ENCODE data around the gene B3GNT5.

Gene B3GNT5

GRCh38 chr3:183300996-183301562 is 48.0 kb downstream of the B3GNT5 start:
- H3K79me2 ChIP-seq (ENCODE audit: low read length) = no peaks in the 10 kb centered on the region
- H3K4me2 ChIP-seq (ENCODE audit: low read length) = no peak overlapping the region
- no peak overlapping the region for H2AFZ ChIP-seq (ENCODE audit: low read depth, low read length)
- no peaks in the 10 kb centered on the region for H3K9me3 ChIP-seq (ENCODE audit: insufficient read depth, low read length)
- no peaks in the 10 kb centered on the region for H3K27me3 ChIP-seq (ENCODE audit: low read depth, low read length)
- no peaks in the 10 kb centered on the region for H3K36me3 ChIP-seq (replicated peaks; ENCODE audit: low read depth, low read length)
- no peaks in the 10 kb centered on the region for H3K4me1 ChIP-seq (ENCODE audit: low read length)
- no peak overlapping the region for H3K27ac ChIP-seq (ENCODE audit: low read length)
- H4K20me1 ChIP-seq (ENCODE audit: insufficient read depth, low read length) = no peaks in the 10 kb centered on the region
- no peak overlapping the region for H3K4me3 ChIP-seq (ENCODE audit: low read length)
- no peak for TF ChIP-seq EZH2phosphoT487 (IDR thresholded peaks at IDR 0.05; ENCODE audit: low read depth)
- no peak for TF ChIP-seq CTCF (IDR thresholded peaks at IDR 0.05; ENCODE audit: low read depth, low read length)
- H3K9ac ChIP-seq (ENCODE audit: low read length) = no peak overlapping the region

DNA sequence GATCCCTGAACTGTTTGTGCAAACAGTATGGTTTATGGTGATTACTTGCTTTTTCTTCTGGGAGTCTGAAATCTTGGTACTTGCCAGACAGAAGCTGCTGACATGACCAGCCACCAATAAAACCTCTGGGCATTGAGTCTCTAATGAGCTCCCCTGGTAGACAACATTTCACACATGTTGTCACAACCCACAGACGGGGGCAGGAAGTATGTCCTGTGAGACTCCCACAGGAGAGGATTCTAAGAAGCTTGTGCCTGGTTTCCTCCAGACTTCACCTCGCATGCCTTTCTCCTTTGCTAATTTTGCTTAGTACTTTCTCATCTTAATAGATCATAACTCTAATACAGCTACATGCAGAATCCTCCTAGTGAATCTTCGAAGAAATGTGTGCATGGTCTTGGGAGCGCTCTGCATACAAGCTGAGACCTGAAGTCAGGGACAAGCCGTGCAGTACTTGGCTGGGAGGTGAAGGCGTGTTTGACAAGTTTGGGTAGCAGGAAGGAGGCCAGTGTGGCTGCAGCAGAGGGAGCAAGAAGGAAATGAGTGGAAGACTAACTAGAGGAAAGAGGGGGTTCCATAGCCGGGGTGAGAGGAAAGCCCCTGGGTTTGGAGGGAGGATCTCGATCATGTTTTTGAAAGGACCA is 49.0 kb downstream of the B3GNT5 start:
- H3K4me3 ChIP-seq (ENCODE audit: low read length) = no peak overlapping the region
- no peak overlapping the region for H3K4me2 ChIP-seq (ENCODE audit: low read length)
- TF ChIP-seq EZH2phosphoT487 (IDR thresholded peaks at IDR 0.05; ENCODE audit: low read depth) (no peak), CTCF (IDR thresholded peaks at IDR 0.05; ENCODE audit: low read depth, low read length) (no peak)
- no peaks in the 10 kb centered on the region for H3K27me3 ChIP-seq (ENCODE audit: low read depth, low read length)
- no peaks in the 10 kb centered on the region for H3K36me3 ChIP-seq (replicated peaks; ENCODE audit: low read depth, low read length)
- H3K9me3 ChIP-seq (ENCODE audit: insufficient read depth, low read length) = no peaks in the 10 kb centered on the region
- no peak overlapping the region for H2AFZ ChIP-seq (ENCODE audit: low read depth, low read length)
- H4K20me1 ChIP-seq (ENCODE audit: insufficient read depth, low read length) = no peaks in the 10 kb centered on the region
- H3K27ac ChIP-seq (ENCODE audit: low read length) = no peak overlapping the region
- H3K9ac ChIP-seq (ENCODE audit: low read length) = no peak overlapping the region
- no peaks in the 10 kb centered on the region for H3K79me2 ChIP-seq (ENCODE audit: low read length)
- peaks cover 8% of the 10 kb centered on the region for H3K4me1 ChIP-seq (ENCODE audit: low read length)

DNA sequence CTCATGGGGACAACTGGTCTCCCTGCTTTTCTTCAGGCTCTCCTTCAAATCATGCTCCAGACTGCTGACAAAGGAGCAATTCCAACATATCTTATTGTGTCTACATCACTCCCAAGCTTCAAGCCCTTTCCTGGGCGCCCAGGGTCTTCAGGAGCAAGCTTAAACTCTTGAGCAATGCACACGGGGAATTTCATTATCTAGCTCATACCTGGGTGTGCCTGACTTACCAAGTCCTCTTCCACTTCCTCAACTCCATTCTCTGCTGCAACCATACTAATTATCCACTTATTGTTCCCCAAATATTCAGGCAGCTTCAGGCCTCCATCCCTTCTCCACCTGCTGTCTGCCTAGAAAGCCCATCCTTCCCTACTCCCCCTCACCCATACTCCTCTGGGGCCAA is 50.6 kb downstream of the B3GNT5 start:
- H3K9ac ChIP-seq (ENCODE audit: low read length) = no peak overlapping the region
- TF ChIP-seq EZH2phosphoT487 (IDR thresholded peaks at IDR 0.05; ENCODE audit: low read depth) (no peak), CTCF (IDR thresholded peaks at IDR 0.05; ENCODE audit: low read depth, low read length) (no peak)
- no peak overlapping the region for H2AFZ ChIP-seq (ENCODE audit: low read depth, low read length)
- H3K27ac ChIP-seq (ENCODE audit: low read length) = no peak overlapping the region
- no peaks in the 10 kb centered on the region for H3K27me3 ChIP-seq (ENCODE audit: low read depth, low read length)
- H3K36me3 ChIP-seq (replicated peaks; ENCODE audit: low read depth, low read length) = no peaks in the 10 kb centered on the region
- H3K79me2 ChIP-seq (ENCODE audit: low read length) = no peaks in the 10 kb centered on the region
- no peak overlapping the region for H3K4me2 ChIP-seq (ENCODE audit: low read length)
- no peaks in the 10 kb centered on the region for H4K20me1 ChIP-seq (ENCODE audit: insufficient read depth, low read length)
- no peaks in the 10 kb centered on the region for H3K9me3 ChIP-seq (ENCODE audit: insufficient read depth, low read length)
- H3K4me1 ChIP-seq (ENCODE audit: low read length) = peaks cover 14% of the 10 kb centered on the region
- no peak overlapping the region for H3K4me3 ChIP-seq (ENCODE audit: low read length)

DNA sequence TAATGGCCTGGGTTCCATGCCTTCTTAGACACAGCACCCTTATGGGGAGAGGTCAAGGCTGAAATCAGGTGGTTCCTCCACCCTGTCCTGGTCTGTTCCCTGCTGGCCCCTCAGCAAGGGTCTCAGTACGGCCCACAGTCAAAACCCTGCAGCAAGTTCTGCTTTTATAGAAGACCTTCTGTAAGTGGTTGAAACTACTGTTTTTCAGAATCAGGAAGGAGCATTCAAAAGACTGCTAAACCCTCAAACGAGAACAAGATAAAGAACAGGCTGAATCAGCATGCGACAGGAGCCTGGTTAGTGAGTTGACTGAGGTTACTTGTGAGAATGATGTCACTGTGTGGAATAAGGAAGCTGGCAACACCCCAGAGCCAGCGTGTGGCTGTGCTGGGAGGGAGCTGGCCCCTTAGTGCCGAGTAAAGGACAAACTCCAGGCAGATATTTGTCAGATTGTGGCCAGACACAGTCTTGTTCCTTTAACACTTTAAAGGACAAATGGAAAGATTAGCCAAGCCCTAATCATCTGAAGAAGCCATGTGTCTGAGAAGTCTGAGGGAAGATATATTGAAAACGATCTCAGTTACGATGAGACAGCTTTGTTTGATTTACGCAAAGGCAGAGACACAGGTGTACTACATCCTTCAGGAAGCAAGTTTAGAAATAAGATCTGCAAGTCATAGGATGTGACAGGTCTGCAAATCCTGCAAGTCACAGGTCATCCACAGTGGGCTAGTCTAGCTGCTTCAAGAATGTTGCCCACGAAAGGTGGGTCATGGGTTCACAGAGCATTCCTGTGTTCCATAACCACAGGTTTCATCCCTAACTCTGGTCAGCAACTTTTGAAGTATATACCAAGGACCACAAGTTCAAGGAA is 54.0 kb downstream of the B3GNT5 start:
- peak overlapping the region; percentile 29; the same call in 1 of the 2 replicates for H3K27ac ChIP-seq (ENCODE audit: low read length)
- peaks cover 14% of the 10 kb centered on the region for H3K4me1 ChIP-seq (ENCODE audit: low read length)
- peak overlapping the region; percentile 44 for H3K4me2 ChIP-seq (ENCODE audit: low read length)

More for the DNA sequence above, 54.0 kb downstream of the B3GNT5 start:
- TF ChIP-seq CTCF (IDR thresholded peaks at IDR 0.05; ENCODE audit: low read depth, low read length) = no peak
- H3K36me3 ChIP-seq (replicated peaks; ENCODE audit: low read depth, low read length) = no peaks in the 10 kb centered on the region
- H3K79me2 ChIP-seq (ENCODE audit: low read length) = no peaks in the 10 kb centered on the region
- no peaks in the 10 kb centered on the region for H3K27me3 ChIP-seq (ENCODE audit: low read depth, low read length)
- no peak overlapping the region for H3K9ac ChIP-seq (ENCODE audit: low read length)
- no peaks in the 10 kb centered on the region for H3K9me3 ChIP-seq (ENCODE audit: insufficient read depth, low read length)
- no peak overlapping the region for H2AFZ ChIP-seq (ENCODE audit: low read depth, low read length)
- H3K4me3 ChIP-seq (ENCODE audit: low read length) = peak overlapping the region; percentile 13; the same call in 1 of the 2 replicates
- no peaks in the 10 kb centered on the region for H4K20me1 ChIP-seq (ENCODE audit: insufficient read depth, low read length)

Data from OCI-LY3 (cell line).